ENCODE data around the gene ADAP1. TPM values are rescaled to one million over a fixed set of nuclear protein-coding genes. Genes with fewer than 3 reads are reported as not detected.

Gene ADAP1
- polyA plus RNA-seq, 1 donor (not counting 4 experiments of a cell fraction or from before 2014, with no cell fraction given), result 4.3 TPM

- no peak for TF ChIP-seq CTCF (optimal IDR thresholded peaks at IDR 0.05 in 1 of 3, IDR thresholded peaks at IDR 0.05 in 1 of 3, conservative IDR thresholded peaks at IDR 0.05 in 1 of 3; ENCODE audit: extremely low read depth in 1 of 3, insufficient read depth in 2 of 3, low read length in 3 of 3)
- TF ChIP-seq EZH2 (IDR thresholded peaks at IDR 0.05; ENCODE audit: low read length), result no peak
- Histone ChIP-seq H3K9me3 (ENCODE audit: control insufficient read depth, low read depth, low read length) (no peaks in the 10 kb centered on the region), H3K9me1 (ENCODE audit: control insufficient read depth, extremely low read depth, insufficient read depth, low read length) (no peaks in the 10 kb centered on the region), H3K36me3 (ENCODE audit: control insufficient read depth in 2 of 2, extremely low read depth in 1 of 2, insufficient read depth in 2 of 2, low read length in 2 of 2) (peaks cover 3 to 4% of the 10 kb centered on the region in 2 experiments), H4K20me1 (ENCODE audit: control insufficient read depth, extremely low read depth, insufficient read depth, low read length) (no peaks in the 10 kb centered on the region), H3K4me3 (ENCODE audit: control insufficient read depth in 2 of 3, extremely low read depth in 1 of 3, insufficient read depth in 2 of 3, low read depth in 1 of 3, low read length in 3 of 3) (no peak overlapping the region), H3K27ac (ENCODE audit: control insufficient read depth, insufficient read depth, low read length) (no peak overlapping the region), H3K4me2 (ENCODE audit: control insufficient read depth, extremely low read depth, insufficient read depth, low read depth, low read length) (no peak overlapping the region), H2AFZ (ENCODE audit: control insufficient read depth, low read length) (no peak overlapping the region), H3K79me2 (ENCODE audit: control insufficient read depth, insufficient read depth, low read length) (no peaks in the 10 kb centered on the region), H3K4me1 (ENCODE audit: control insufficient read depth, extremely low read depth, insufficient read depth, low read length) (no peaks in the 10 kb centered on the region), H3K9ac (ENCODE audit: control insufficient read depth, extremely low read depth, insufficient read depth, low read length) (no peak overlapping the region), H3K27me3 (ENCODE audit: control insufficient read depth, extremely low read depth, insufficient read depth, low read length) (peaks cover 14% of the 10 kb centered on the region)
- FAIRE-seq (no peak), DNase-seq (ENCODE audit: low read depth, low spot score) (no peak)
- dilution Hi-C loops (cut with MboI; ENCODE audit: extremely low pct_ligation_motif_present, low sequenced_read_pairs), result no loop called here
These were observed 41.1 kb upstream of the ADAP1 start for GRCh38 chr7:995571-995970.

GRCh38 chr7:994592-995308, 40.3 kb upstream of the ADAP1 start:
- Histone ChIP-seq H3K27me3 (ENCODE audit: control insufficient read depth, extremely low read depth, insufficient read depth, low read length) (peaks cover 18% of the 10 kb centered on the region), H3K9ac (ENCODE audit: control insufficient read depth, extremely low read depth, insufficient read depth, low read length) (no peak overlapping the region), H4K20me1 (ENCODE audit: control insufficient read depth, extremely low read depth, insufficient read depth, low read length) (no peaks in the 10 kb centered on the region), H2AFZ (ENCODE audit: control insufficient read depth, low read length) (no peak overlapping the region), H3K9me1 (ENCODE audit: control insufficient read depth, extremely low read depth, insufficient read depth, low read length) (no peaks in the 10 kb centered on the region), H3K4me1 (ENCODE audit: control insufficient read depth, extremely low read depth, insufficient read depth, low read length) (no peaks in the 10 kb centered on the region), H3K27ac (ENCODE audit: control insufficient read depth, insufficient read depth, low read length) (no peak overlapping the region), H3K79me2 (ENCODE audit: control insufficient read depth, insufficient read depth, low read length) (no peaks in the 10 kb centered on the region), H3K4me2 (ENCODE audit: control insufficient read depth, extremely low read depth, insufficient read depth, low read depth, low read length) (no peak overlapping the region), H3K9me3 (ENCODE audit: control insufficient read depth, low read depth, low read length) (no peaks in the 10 kb centered on the region), H3K4me3 (ENCODE audit: control insufficient read depth in 2 of 3, extremely low read depth in 1 of 3, insufficient read depth in 2 of 3, low read depth in 1 of 3, low read length in 3 of 3) (no peak overlapping the region), H3K36me3 (ENCODE audit: control insufficient read depth in 2 of 2, extremely low read depth in 1 of 2, insufficient read depth in 2 of 2, low read length in 2 of 2) (peaks cover 3 to 4% of the 10 kb centered on the region in 2 experiments)
- TF ChIP-seq EZH2 (IDR thresholded peaks at IDR 0.05; ENCODE audit: low read length), result no peak
- no peak for TF ChIP-seq CTCF (optimal IDR thresholded peaks at IDR 0.05 in 1 of 3, IDR thresholded peaks at IDR 0.05 in 1 of 3, conservative IDR thresholded peaks at IDR 0.05 in 1 of 3; ENCODE audit: extremely low read depth in 1 of 3, insufficient read depth in 2 of 3, low read length in 3 of 3)
- FAIRE-seq (no peak), DNase-seq (ENCODE audit: low read depth, low spot score) (no peak)
- dilution Hi-C loops (cut with MboI; ENCODE audit: extremely low pct_ligation_motif_present, low sequenced_read_pairs), result no loop called here

Data from keratinocyte (primary cell).